HCT116 (cell line): ENCODE measurements around the gene INHBE. TPM values are rescaled to one million over a fixed set of nuclear protein-coding genes. Genes with fewer than 3 reads are reported as not detected.

Experiments
- ATAC-seq: fragments of 200-7000 bp; cut with Tn5 transposase; 2 replicates; pipeline ENCODE4 v1.9.1; 2020; ENCODE audit warnings: mild to moderate bottlenecking, moderate library complexity
- BruUV-seq: library from RNA; stranded (reverse); fragments of 400-500 nt; replicated peaks from 2 replicates; lab custom pipeline; 2021; lab: Mats Ljungman, UMichigan
- CTCF ChIA-PET: fragments of 300-600 bp; sonication (Branson Sonifier 250); formaldehyde crosslinking; loops from one replicate; lab custom pipeline; 2021; ENCODE audit warnings: antibody characterized with exemption; lab: Charles Lee
- POLR2A ChIA-PET: fragments of 300-600, 350-600 bp; sonication (Branson Sonifier 250); formaldehyde crosslinking; loops from one replicate; lab custom pipeline; 2021; ENCODE audit warnings: antibody characterized with exemption; lab: Charles Lee
- RAD21 ChIA-PET, 2 experiments: fragments of 300-600 bp; sonication (Branson Sonifier 250); formaldehyde crosslinking; loops; one replicate each; lab custom pipeline; 2023; ENCODE audit warnings: low total read pairs in 2 of 2; ENCODE audit not compliant: uncharacterized antibody in 2 of 2, unreplicated experiment in 2 of 2, low non-redundant PET in 1 of 2; lab: Charles Lee
- DNase-seq: peaks from one replicate; pipeline ENCODE4 v3.0.0-alpha.2; 2010; ENCODE audit warnings: low read depth, low spot score
- H2AFZ ChIP-seq: fragments of 200-600 bp; shearing (Covaris generic), sonication (generic); 2 replicates; pipeline ENCODE4 v1.6.1; 2017; ENCODE audit warnings: low read depth, mixed run types, mixed read lengths, antibody characterized with exemption, low read length; ENCODE audit not compliant: poor library complexity, severe bottlenecking
- H3K27ac ChIP-seq: 2 replicates; pipeline ENCODE4 v1.5.1; 2012; ENCODE audit warnings: low read depth, low read length
- H3K27me3 ChIP-seq: fragments of 200-600 bp; sonication (generic); 2 replicates; pipeline ENCODE4 v1.6.1; 2016; ENCODE audit warnings: mixed run types, low read length, mixed read lengths; ENCODE audit not compliant: insufficient read depth
- H3K36me3 ChIP-seq, 2 experiments: fragments of 200-500 bp in 1 of 2; fragments of 200-600 bp in 1 of 2; sonication (Bioruptor generic) in 1 of 2; sonication (generic) in 1 of 2; 2 replicates each; pipeline versions ENCODE4 v1.5.1 to v1.6.1; 2014 to 2016; ENCODE audit warnings: low read length in 2 of 2, inconsistent platforms in 1 of 2, mixed read lengths in 1 of 2, mixed run types in 1 of 2; ENCODE audit not compliant: insufficient read depth in 2 of 2, control insufficient read depth in 1 of 2
- H3K4me1 ChIP-seq, 2 experiments: fragments of 200-600 bp in 1 of 2; sonication (generic) in 1 of 2; 2 replicates each; pipeline versions ENCODE4 v1.5.1 to v1.6.1; 2012 to 2017; ENCODE audit warnings: low read length in 2 of 2, inconsistent platforms in 1 of 2, mild to moderate bottlenecking in 1 of 2, mixed read lengths in 1 of 2, mixed run types in 1 of 2, moderate library complexity in 1 of 2; ENCODE audit not compliant: insufficient read depth in 2 of 2, control insufficient read depth in 1 of 2
- H3K4me2 ChIP-seq: fragments of 200-600 bp; sonication (generic); 2 replicates; pipeline ENCODE4 v1.6.1; 2017; ENCODE audit warnings: mixed run types, low read length, mixed read lengths
- H3K4me3 ChIP-seq, 2 experiments: fragments of 200-600 bp in 1 of 2; sonication (generic) in 1 of 2; replicated peaks in 1 of 2; 2 replicates each; pipeline ENCODE4 v1.5.1; 2011 to 2016; ENCODE audit warnings: low read length in 2 of 2, control low read depth in 1 of 2, low read depth in 1 of 2, mild to moderate bottlenecking in 1 of 2, mixed read lengths in 1 of 2, mixed run types in 1 of 2
- H3K79me2 ChIP-seq: fragments of 200-600 bp; sonication (generic); 2 replicates; pipeline ENCODE4 v1.6.1; 2017; ENCODE audit warnings: mild to moderate bottlenecking, mixed run types, low read length, moderate library complexity, mixed read lengths; ENCODE audit not compliant: insufficient read depth
- H3K9ac ChIP-seq: fragments of 200-600 bp; sonication (generic); 2 replicates; pipeline ENCODE4 v1.6.1; 2016; ENCODE audit warnings: low read length, mixed read lengths
- H3K9me2 ChIP-seq: fragments of 200-600 bp; sonication (generic), shearing (Covaris generic); 2 replicates; pipeline ENCODE4 v1.6.1; 2017; ENCODE audit warnings: mixed run types, mild to moderate bottlenecking, moderate library complexity; ENCODE audit not compliant: insufficient read depth
- H3K9me3 ChIP-seq, 2 experiments: fragments of 200-500 bp in 1 of 2; fragments of 200-600 bp in 1 of 2; sonication (Bioruptor generic) in 1 of 2; sonication (generic) in 1 of 2; 2 replicates each; pipeline ENCODE4 v1.6.1; 2014 to 2017; ENCODE audit warnings: low read length in 2 of 2, mixed read lengths in 2 of 2, inconsistent platforms in 1 of 2, low read depth in 1 of 2, mild to moderate bottlenecking in 1 of 2, mixed run types in 1 of 2, moderate library complexity in 1 of 2; ENCODE audit not compliant: control insufficient read depth in 1 of 2, insufficient read depth in 1 of 2
- H4K20me1 ChIP-seq: fragments of 200-600 bp; sonication (generic), shearing (Covaris generic); 2 replicates; pipeline ENCODE4 v1.6.1; 2017; ENCODE audit warnings: mixed run types, mild to moderate bottlenecking, moderate library complexity; ENCODE audit not compliant: insufficient read depth
- CBX3 ChIP-seq: IDR thresholded peaks from 2 replicates; pipeline ENCODE4 v1.6.1; 2012; ENCODE audit warnings: low read depth
- CEBPB ChIP-seq: IDR thresholded peaks from 2 replicates; pipeline ENCODE4 v1.6.1; 2012; ENCODE audit warnings: low read depth
- CTCF ChIP-seq, 3 experiments: fragments of 200-600 bp in 1 of 3; sonication (generic) in 1 of 3; IDR thresholded peaks in 2 of 3; conservative IDR thresholded peaks in 1 of 3; 2 replicates each; pipeline ENCODE4 v1.5.1; 2012 to 2017; ENCODE audit warnings: low read depth in 2 of 3, low read length in 2 of 3, antibody characterized with exemption in 1 of 3, borderline replicate concordance in 1 of 3, control low read depth in 1 of 3, mild to moderate bottlenecking in 1 of 3, mixed read lengths in 1 of 3, mixed run types in 1 of 3, moderate library complexity in 1 of 3; ENCODE audit not compliant: insufficient read depth in 1 of 3
- EGR1 ChIP-seq: IDR thresholded peaks from 2 replicates; pipeline ENCODE4 v1.6.1; 2012; ENCODE audit warnings: low read depth
- ELF1 ChIP-seq: IDR thresholded peaks from 2 replicates; pipeline ENCODE4 v1.6.1; 2012; ENCODE audit warnings: low read depth, borderline replicate concordance
- FOSL1 ChIP-seq: IDR thresholded peaks from 2 replicates; pipeline ENCODE4 v1.6.1; 2012; ENCODE audit warnings: low read depth
- JUND ChIP-seq: IDR thresholded peaks from 2 replicates; pipeline ENCODE4 v1.6.1; 2012
- RAD21 ChIP-seq: IDR thresholded peaks from 2 replicates; pipeline ENCODE4 v1.6.1; 2012; ENCODE audit warnings: low read depth, mild to moderate bottlenecking
- REST ChIP-seq: IDR thresholded peaks from 2 replicates; pipeline ENCODE4 v1.6.1; 2012; ENCODE audit warnings: low read depth
- SIN3A ChIP-seq: IDR thresholded peaks from 2 replicates; pipeline ENCODE4 v1.6.1; 2012; ENCODE audit warnings: low read depth
- SP1 ChIP-seq: IDR thresholded peaks from 2 replicates; pipeline ENCODE4 v1.6.1; 2012; ENCODE audit warnings: low read depth
- SRF ChIP-seq: IDR thresholded peaks from 2 replicates; pipeline ENCODE4 v1.6.1; 2012; ENCODE audit warnings: low read depth
- TCF7L2 ChIP-seq: IDR thresholded peaks from 2 replicates; pipeline ENCODE4 v1.7.0; 2011; ENCODE audit warnings: borderline replicate concordance, inconsistent platforms; ENCODE audit not compliant: insufficient read depth, insufficient read length; ENCODE audit errors: extremely low read depth
- YY1 ChIP-seq: IDR thresholded peaks from 2 replicates; pipeline ENCODE4 v1.6.1; 2011; ENCODE audit warnings: low read length, low read depth, moderate library complexity, mild to moderate bottlenecking; ENCODE audit not compliant: insufficient replicate concordance; ENCODE audit errors: extremely low read depth
- ZBTB33 ChIP-seq: IDR thresholded peaks from 2 replicates; pipeline ENCODE4 v1.6.1; 2011; ENCODE audit warnings: mild to moderate bottlenecking, low read length, moderate library complexity; ENCODE audit not compliant: insufficient replicate concordance; ENCODE audit errors: extremely low read depth
- ZNF274 ChIP-seq: fragments of 200-500 bp; sonication (Bioruptor generic); IDR thresholded peaks from 2 replicates; pipeline ENCODE4 v1.6.1; 2014; ENCODE audit warnings: mild to moderate bottlenecking, low read depth, low read length, inconsistent platforms
- intact Hi-C: fragments of 100-400 bp; cut with micrococcal nuclease; formaldehyde crosslinking; loops from 2 replicates; pipeline ENCODE4 v1.10.0; 2022
- total RNA-seq: library from RNA; stranded (reverse); gene quantifications from one replicate; pipeline ENCODE4 v1.2.1, GENCODE V29; 2021; ENCODE audit not compliant: unreplicated experiment

INHBE gene
- total RNA-seq, 1 experiment from 2014 or later, result 0.89 TPM

- TF ChIP-seq RAD21 (no peak), EGR1 (no peak)
- TF ChIP-seq, all 23 proteins: peak for 0
These were observed 33.5 kb downstream of the INHBE start (continued) for GRCh38 chr12:57488402-57489156.

- DNase-seq, result no peak
- RAD21 ChIA-PET, result no interaction called here
These were observed 34.1 kb downstream of the INHBE start for GRCh38 chr12:57489157-57489641.

More at GRCh38 chr12:57489157-57489641, 34.1 kb downstream of the INHBE start:
- Histone ChIP-seq H3K79me2 (peaks cover 41% of the 10 kb centered on the region), H3K4me3 (peak overlapping the region; percentile 97 to 100), H3K27me3 (no peaks in the 10 kb centered on the region), H3K9ac (peak overlapping the region; percentile 76), H3K27ac (no peak overlapping the region), H2AFZ (no peak overlapping the region), H3K4me1 (peaks cover 4 to 14% of the 10 kb centered on the region in 2 experiments; a peak in 3 of 4 replicates), H3K9me3 (no peaks in the 10 kb centered on the region), H3K4me2 (peak overlapping the region; percentile 86), H3K36me3 (peaks cover 21 to 35% of the 10 kb centered on the region in 2 experiments), H4K20me1 (no peaks in the 10 kb centered on the region), H3K9me2 (no peaks in the 10 kb centered on the region)
- no peak for ATAC-seq
- TSS peak; percentile 46 for BruUV-seq
- no peak for TF ChIP-seq ELF1
- no peak for TF ChIP-seq JUND
- TF ChIP-seq SIN3A, result no peak
- TF ChIP-seq YY1, result no peak
- no peak for TF ChIP-seq CTCF (IDR thresholded peaks at IDR 0.05 in 2 of 3, conservative IDR thresholded peaks at IDR 0.05 in 1 of 3; ENCODE audit: borderline replicate concordance in 1 of 3, insufficient read depth in 1 of 3, low read depth in 2 of 3, low read length in 2 of 3)
- no peak for TF ChIP-seq SP1
- TF ChIP-seq CEBPB, result no peak
- TF ChIP-seq ZBTB33, result no peak
- no peak for TF ChIP-seq CBX3
- TF ChIP-seq REST, result no peak
- TF ChIP-seq RAD21, result no peak
- TF ChIP-seq SRF, result no peak
- TF ChIP-seq TCF7L2, result no peak
- no peak for TF ChIP-seq ZNF274
- TF ChIP-seq FOSL1, result no peak
- ChIA-PET CTCF (no interaction called here), POLR2A (interaction anchor here (1.3 kb wide), 1 partner anchor 31 kb away, joined by 3 read pairs; the partner anchor contains the start of gene DDIT3)
- intact Hi-C loops, result no loop called here
